Retinal pigment epithelial cell (primary cell): ENCODE measurements around the gene FAM161A.
"Not testable (repeated sequence)": the region's sequence is repeated elsewhere in the genome, so short reads cannot be mapped to it uniquely, and the experiment has no call there.

Source experiments
- DNase-seq: peaks from one replicate; pipeline ENCODE4 v3.0.0-alpha.2; 2010; ENCODE audit warnings: low read depth
- H3K4me3 ChIP-seq: 2 replicates; pipeline ENCODE4 v1.5.1; 2011; ENCODE audit warnings: mild to moderate bottlenecking, low read length, control low read depth, moderate library complexity
- CTCF ChIP-seq: conservative IDR thresholded peaks from 2 replicates; pipeline ENCODE4 v1.5.1; 2011; ENCODE audit warnings: low read depth, low read length, control low read depth, inconsistent platforms

Gene FAM161A

GRCh38 chr2:61885896-61886603, 32.2 kb upstream of the FAM161A start:
- H3K4me3 ChIP-seq: peak overlapping the region; percentile 88
- DNase-seq: no peak
- no peak for TF ChIP-seq CTCF

GRCh38 chr2:61882850-61883249, 29.0 kb upstream of the FAM161A start:
- TF ChIP-seq CTCF: no peak
- no peak for DNase-seq
- no peak overlapping the region for H3K4me3 ChIP-seq

GRCh38 chr2:61879351-61879750, 25.5 kb upstream of the FAM161A start:
- H3K4me3 ChIP-seq, DNase-seq: not testable (repeated sequence)

- no peak for TF ChIP-seq CTCF
- no peak overlapping the region for H3K4me3 ChIP-seq
- DNase-seq: no peak
These were observed 24.9 kb upstream of the FAM161A start for GRCh38 chr2:61878761-61879160.

- no peak for TF ChIP-seq CTCF
- no peak overlapping the region for H3K4me3 ChIP-seq
- DNase-seq: no peak
These were observed 23.8 kb upstream of the FAM161A start for GRCh38 chr2:61877571-61878245.

GRCh38 chr2:61876400-61876799, 22.5 kb upstream of the FAM161A start:
- H3K4me3 ChIP-seq: no peak overlapping the region
- no peak for DNase-seq
- TF ChIP-seq CTCF: no peak

GRCh38 chr2:61866482-61867089, 12.7 kb upstream of the FAM161A start:
- not testable (repeated sequence) for H3K4me3 ChIP-seq, DNase-seq

GRCh38 chr2:61862085-61862484, 8.2 kb upstream of the FAM161A start:
- no peak for DNase-seq
- no peak overlapping the region for H3K4me3 ChIP-seq
- no peak for TF ChIP-seq CTCF
